Measurements from ENCODE around the gene DMPK. TPM values are rescaled to one million over a fixed set of nuclear protein-coding genes. Genes with fewer than 3 reads are reported as not detected.
A peak's percentile ranks its signal among the peaks of the same experiment; 100 is the strongest.

DMPK gene
- total and polyA plus RNA-seq, 2 experiments from 2014 or later = 25.2 to 46.0 TPM

- Histone ChIP-seq H3K36me3 (replicated peaks; ENCODE audit: insufficient read depth, low read depth) (no peaks in the 10 kb centered on the region), H2AFZ (peak within 1 kb of the TSS; percentile 21), H4K20me1 (ENCODE audit: insufficient read depth, poor library complexity, severe bottlenecking) (no peaks in the 10 kb centered on the region), H3K4me2 (peak within 1 kb of the TSS; percentile 96), H3K79me2 (peaks cover 34% of the 10 kb centered on the region), H3K27me3 (no peaks in the 10 kb centered on the region), H3K4me3 (peak within 1 kb of the TSS; percentile 65), H3K9me3 (ENCODE audit: low read depth) (no peaks in the 10 kb centered on the region), H3K27ac (peak within 1 kb of the TSS; percentile 97), H3K9me2 (replicated peaks; ENCODE audit: insufficient read depth) (no peaks in the 10 kb centered on the region), H3K4me1 (ENCODE audit: insufficient read depth) (peaks cover 31% of the 10 kb centered on the region)
- peak; percentile 99 for DNase-seq (ENCODE audit: low spot score)
- TF ChIP-seq EZH2 (IDR thresholded peaks at IDR 0.05; ENCODE audit: borderline replicate concordance) = no peak
- no peak for TF ChIP-seq EZH2phosphoT487 (IDR thresholded peaks at IDR 0.05; ENCODE audit: low read depth, severe bottlenecking, unreplicated experiment)
- TF ChIP-seq, protein P1, sequence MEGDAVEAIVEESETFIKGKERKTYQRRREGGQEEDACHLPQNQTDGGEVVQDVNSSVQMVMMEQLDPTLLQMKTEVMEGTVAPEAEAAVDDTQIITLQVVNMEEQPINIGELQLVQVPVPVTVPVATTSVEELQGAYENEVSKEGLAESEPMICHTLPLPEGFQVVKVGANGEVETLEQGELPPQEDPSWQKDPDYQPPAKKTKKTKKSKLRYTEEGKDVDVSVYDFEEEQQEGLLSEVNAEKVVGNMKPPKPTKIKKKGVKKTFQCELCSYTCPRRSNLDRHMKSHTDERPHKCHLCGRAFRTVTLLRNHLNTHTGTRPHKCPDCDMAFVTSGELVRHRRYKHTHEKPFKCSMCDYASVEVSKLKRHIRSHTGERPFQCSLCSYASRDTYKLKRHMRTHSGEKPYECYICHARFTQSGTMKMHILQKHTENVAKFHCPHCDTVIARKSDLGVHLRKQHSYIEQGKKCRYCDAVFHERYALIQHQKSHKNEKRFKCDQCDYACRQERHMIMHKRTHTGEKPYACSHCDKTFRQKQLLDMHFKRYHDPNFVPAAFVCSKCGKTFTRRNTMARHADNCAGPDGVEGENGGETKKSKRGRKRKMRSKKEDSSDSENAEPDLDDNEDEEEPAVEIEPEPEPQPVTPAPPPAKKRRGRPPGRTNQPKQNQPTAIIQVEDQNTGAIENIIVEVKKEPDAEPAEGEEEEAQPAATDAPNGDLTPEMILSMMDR (IDR thresholded peaks at IDR 0.05; ENCODE audit: poor library complexity) = no peak
- 2% methylated on average over 45 of the region's 70 CpGs for WGBS (ENCODE audit: low lambda C conversion rate, missing lambda C conversion rate)
Observed at GRCh38 chr19:45768984-45769782, 13.1 kb downstream of the DMPK start, which contains the start of gene SIX5. Gene SIX5, minus strand, starts transcription at chr19:45769252. Its CDS starts 408 bp downstream, at chr19:45768844.

DNA sequence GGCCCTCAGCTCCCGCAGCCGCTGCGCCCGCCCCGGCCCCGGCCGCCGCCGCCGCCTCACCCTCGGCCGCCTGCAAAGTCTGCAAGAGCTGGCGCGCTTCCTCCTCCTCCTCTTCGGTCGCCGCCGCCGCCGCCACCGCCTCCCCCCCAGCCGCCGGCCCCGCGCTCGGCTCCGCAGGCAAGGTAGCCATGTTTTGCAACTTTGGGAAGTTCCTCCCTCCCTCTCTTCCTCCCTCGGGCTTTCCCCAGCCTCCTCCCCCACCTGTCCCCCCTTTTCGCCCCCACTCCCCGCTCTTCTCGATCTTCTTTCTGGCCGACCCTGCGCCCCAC lies 13.7 kb downstream of the DMPK start:
- Histone ChIP-seq H3K9me2 (replicated peaks; ENCODE audit: insufficient read depth) (no peaks in the 10 kb centered on the region), H3K4me3 (peak overlapping the region; percentile 65), H3K36me3 (replicated peaks; ENCODE audit: insufficient read depth, low read depth) (no peaks in the 10 kb centered on the region), H3K4me2 (peak overlapping the region; percentile 96), H3K4me1 (ENCODE audit: insufficient read depth) (peaks cover 37% of the 10 kb centered on the region), H4K20me1 (ENCODE audit: insufficient read depth, poor library complexity, severe bottlenecking) (no peaks in the 10 kb centered on the region), H3K27ac (peak overlapping the region; percentile 97), H3K27me3 (no peaks in the 10 kb centered on the region), H3K9me3 (ENCODE audit: low read depth) (no peaks in the 10 kb centered on the region), H3K79me2 (peaks cover 34% of the 10 kb centered on the region), H2AFZ (peak overlapping the region; percentile 21)
- 0% methylated on average over 3 of the region's 33 CpGs for WGBS (ENCODE audit: low lambda C conversion rate, missing lambda C conversion rate)
- peak; percentile 66 for DNase-seq (ENCODE audit: low spot score)
- no peak for TF ChIP-seq EZH2 (IDR thresholded peaks at IDR 0.05; ENCODE audit: borderline replicate concordance)
- no peak for TF ChIP-seq EZH2phosphoT487 (IDR thresholded peaks at IDR 0.05; ENCODE audit: low read depth, severe bottlenecking, unreplicated experiment)
- TF ChIP-seq, protein P1 (IDR thresholded peaks at IDR 0.05; ENCODE audit: poor library complexity) = no peak

- Histone ChIP-seq H3K27ac (peak overlapping the region; percentile 97), H3K4me2 (peak overlapping the region; percentile 96), H3K9me2 (replicated peaks; ENCODE audit: insufficient read depth) (no peaks in the 10 kb centered on the region), H3K4me3 (peak overlapping the region; percentile 65), H3K36me3 (replicated peaks; ENCODE audit: insufficient read depth, low read depth) (no peaks in the 10 kb centered on the region), H3K4me1 (ENCODE audit: insufficient read depth) (peaks cover 37% of the 10 kb centered on the region), H2AFZ (peak overlapping the region; percentile 21), H3K79me2 (peaks cover 34% of the 10 kb centered on the region), H3K9me3 (ENCODE audit: low read depth) (no peaks in the 10 kb centered on the region), H3K27me3 (no peaks in the 10 kb centered on the region), H4K20me1 (ENCODE audit: insufficient read depth, poor library complexity, severe bottlenecking) (no peaks in the 10 kb centered on the region)
- no peak for TF ChIP-seq EZH2 (IDR thresholded peaks at IDR 0.05; ENCODE audit: borderline replicate concordance)
- TF ChIP-seq, protein P1 (IDR thresholded peaks at IDR 0.05; ENCODE audit: poor library complexity) = no peak
- TF ChIP-seq EZH2phosphoT487 (IDR thresholded peaks at IDR 0.05; ENCODE audit: low read depth, severe bottlenecking, unreplicated experiment) = no peak
- DNase-seq (ENCODE audit: low spot score) = peak; percentile 83
- WGBS (ENCODE audit: low lambda C conversion rate, missing lambda C conversion rate) = 1% methylated on average over 78 of the region's 102 CpGs
Observed at GRCh38 chr19:45767881-45768654, 14.2 kb downstream of the DMPK start.
